Mesothelial cell of epicardium (in vitro differentiated cells): ENCODE results near the gene TANK. TPM values are rescaled to one million over a fixed set of nuclear protein-coding genes. Genes with fewer than 3 reads are reported as not detected.
A peak's percentile ranks its signal among the peaks of the same experiment; 100 is the strongest.
"Not testable (repeated sequence)": the region's sequence is repeated elsewhere in the genome, so short reads cannot be mapped to it uniquely, and the experiment has no call there.

Source experiments
- DNase-seq, 2 experiments: peaks; one replicate each; pipeline ENCODE4 v3.0.0; 2021; ENCODE audit warnings: low spot score in 2 of 2; ENCODE audit not compliant: unreplicated experiment in 2 of 2
- H3K27ac Mint-ChIP-seq: 2 replicates; pipeline ENCODE4 v1.8.0; 2021; ENCODE audit warnings: mixed read lengths
- H3K27me3 Mint-ChIP-seq: 2 replicates; pipeline ENCODE4 v1.8.0; 2021; ENCODE audit warnings: low read depth, mixed read lengths
- H3K36me3 Mint-ChIP-seq: 2 replicates; pipeline ENCODE4 v1.8.0; 2021; ENCODE audit warnings: mixed read lengths
- H3K4me1 Mint-ChIP-seq: 2 replicates; pipeline ENCODE4 v1.8.0; 2021; ENCODE audit warnings: mixed read lengths
- H3K4me3 Mint-ChIP-seq: 2 replicates; pipeline ENCODE4 v1.8.0; 2021; ENCODE audit warnings: mild to moderate bottlenecking, moderate library complexity, mixed read lengths
- H3K9me3 Mint-ChIP-seq: 2 replicates; pipeline ENCODE4 v1.8.0; 2021; ENCODE audit warnings: mixed read lengths
- total RNA-seq: library from RNA; stranded (reverse); gene quantifications from 3 replicates; pipeline ENCODE4 v1.2.1, GENCODE V29; 2021
- TF ChIP-seq, protein P1 (sequence below): fragments of 200-600 bp; sonication (generic); IDR thresholded peaks from one replicate; pipeline ENCODE4 v1.5.0; 2021; ENCODE audit warnings: antibody characterized with exemption; ENCODE audit not compliant: unreplicated experiment

Gene TANK
- total RNA-seq, 1 donor from 2014 or later: 59.0 TPM

DNA sequence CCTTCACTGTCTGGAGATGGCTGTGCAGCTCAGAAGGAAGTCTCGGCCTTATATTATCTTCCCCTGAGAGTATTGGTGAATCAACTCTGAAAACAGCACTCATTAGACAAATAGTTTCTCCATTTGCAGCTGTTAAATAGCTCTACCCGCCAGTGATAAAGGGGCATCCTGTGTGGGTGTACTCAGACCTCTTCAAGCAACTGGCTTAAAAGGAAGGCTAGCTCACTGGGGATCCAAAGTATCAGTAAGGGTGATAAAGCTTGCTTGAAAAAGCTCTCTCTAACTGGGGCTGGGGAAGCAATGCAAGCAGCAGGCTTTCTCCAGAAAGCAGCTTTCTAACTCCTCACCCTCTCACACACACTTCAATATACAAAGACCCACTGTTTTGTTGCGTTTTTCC is 83.1 kb downstream of the TANK start:
- TF ChIP-seq, protein P1, sequence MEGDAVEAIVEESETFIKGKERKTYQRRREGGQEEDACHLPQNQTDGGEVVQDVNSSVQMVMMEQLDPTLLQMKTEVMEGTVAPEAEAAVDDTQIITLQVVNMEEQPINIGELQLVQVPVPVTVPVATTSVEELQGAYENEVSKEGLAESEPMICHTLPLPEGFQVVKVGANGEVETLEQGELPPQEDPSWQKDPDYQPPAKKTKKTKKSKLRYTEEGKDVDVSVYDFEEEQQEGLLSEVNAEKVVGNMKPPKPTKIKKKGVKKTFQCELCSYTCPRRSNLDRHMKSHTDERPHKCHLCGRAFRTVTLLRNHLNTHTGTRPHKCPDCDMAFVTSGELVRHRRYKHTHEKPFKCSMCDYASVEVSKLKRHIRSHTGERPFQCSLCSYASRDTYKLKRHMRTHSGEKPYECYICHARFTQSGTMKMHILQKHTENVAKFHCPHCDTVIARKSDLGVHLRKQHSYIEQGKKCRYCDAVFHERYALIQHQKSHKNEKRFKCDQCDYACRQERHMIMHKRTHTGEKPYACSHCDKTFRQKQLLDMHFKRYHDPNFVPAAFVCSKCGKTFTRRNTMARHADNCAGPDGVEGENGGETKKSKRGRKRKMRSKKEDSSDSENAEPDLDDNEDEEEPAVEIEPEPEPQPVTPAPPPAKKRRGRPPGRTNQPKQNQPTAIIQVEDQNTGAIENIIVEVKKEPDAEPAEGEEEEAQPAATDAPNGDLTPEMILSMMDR: no peak
- H3K9me3 Mint-ChIP-seq: no peaks in the 10 kb centered on the region
- H3K4me1 Mint-ChIP-seq: peaks cover 41% of the 10 kb centered on the region
- H3K27me3 Mint-ChIP-seq: no peaks in the 10 kb centered on the region
- no peaks in the 10 kb centered on the region for H3K36me3 Mint-ChIP-seq
- peak overlapping the region; percentile 13 for H3K4me3 Mint-ChIP-seq
- peak overlapping the region; percentile 98 for H3K27ac Mint-ChIP-seq
- DNase-seq: no peak

DNA sequence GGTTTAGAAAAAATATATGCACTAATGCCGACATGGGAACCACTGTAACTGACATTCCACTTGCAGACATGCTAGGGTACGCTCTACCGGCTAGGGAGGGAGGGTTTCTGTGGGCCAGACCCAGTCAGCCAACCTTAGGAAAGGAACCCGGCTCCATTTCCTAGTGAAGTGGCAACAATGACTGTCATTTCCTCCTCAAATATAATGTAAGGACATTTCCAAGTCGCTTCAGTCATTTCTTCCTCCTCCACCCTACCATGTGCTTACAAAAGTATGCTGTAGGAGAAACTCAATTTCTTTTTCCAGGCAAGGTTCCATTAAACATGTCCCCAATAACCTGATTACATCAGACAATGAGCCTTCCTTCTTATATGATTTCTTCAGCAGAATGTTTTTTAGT is 83.7 kb downstream of the TANK start:
- Mint-ChIP-seq H3K4me3 (peak overlapping the region; percentile 78), H3K27ac (peak overlapping the region; percentile 98), H3K27me3 (no peaks in the 10 kb centered on the region), H3K9me3 (no peaks in the 10 kb centered on the region), H3K36me3 (no peaks in the 10 kb centered on the region), H3K4me1 (peaks cover 41% of the 10 kb centered on the region)
- TF ChIP-seq, protein P1: no peak
- DNase-seq: no peak

DNA sequence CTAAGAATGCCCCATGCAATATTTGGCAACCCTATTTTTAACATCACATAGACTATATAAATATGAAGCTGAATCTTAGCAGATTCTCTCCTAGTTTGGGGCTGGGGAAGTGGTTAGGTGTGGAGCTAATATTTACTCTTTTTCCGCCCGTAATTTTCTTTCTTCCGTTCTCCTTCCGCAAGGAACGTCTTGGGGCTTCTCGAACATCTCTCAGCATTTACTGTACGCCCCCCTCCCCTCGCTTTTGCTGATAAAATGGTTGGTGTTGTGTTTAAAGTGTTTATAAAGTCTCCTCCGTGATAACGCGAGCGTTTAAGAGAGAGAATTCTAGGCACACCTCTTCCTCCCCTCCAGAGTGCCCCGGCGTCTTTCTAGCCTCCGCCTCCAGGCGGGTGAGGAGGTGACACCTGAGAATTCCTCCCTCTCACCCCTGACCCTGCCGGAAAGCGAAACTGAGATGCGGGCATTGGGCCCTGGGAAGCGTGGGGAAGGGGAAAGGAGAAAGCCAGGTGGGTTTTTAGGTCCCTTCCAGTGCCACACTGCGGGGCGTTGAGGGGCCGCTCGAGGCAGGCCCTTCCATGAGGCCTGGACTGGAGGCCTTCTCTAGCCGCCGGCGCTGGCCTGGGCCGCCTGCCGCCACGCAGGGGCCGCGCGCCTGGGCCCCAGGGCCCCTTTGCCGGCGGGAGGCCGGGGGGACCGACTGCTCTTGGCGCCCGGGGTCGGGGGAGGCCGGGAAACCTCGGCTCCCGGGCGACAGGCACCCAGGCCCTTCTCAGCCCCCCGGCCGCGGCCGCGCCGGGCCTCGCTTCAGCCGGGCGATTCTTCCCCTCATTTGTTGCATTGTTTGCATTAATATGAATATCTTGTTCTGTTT is 84.4 kb downstream of the TANK start:
- H3K27me3 Mint-ChIP-seq: not testable (repeated sequence)
- peak overlapping the region; percentile 80 for H3K4me3 Mint-ChIP-seq

DNA sequence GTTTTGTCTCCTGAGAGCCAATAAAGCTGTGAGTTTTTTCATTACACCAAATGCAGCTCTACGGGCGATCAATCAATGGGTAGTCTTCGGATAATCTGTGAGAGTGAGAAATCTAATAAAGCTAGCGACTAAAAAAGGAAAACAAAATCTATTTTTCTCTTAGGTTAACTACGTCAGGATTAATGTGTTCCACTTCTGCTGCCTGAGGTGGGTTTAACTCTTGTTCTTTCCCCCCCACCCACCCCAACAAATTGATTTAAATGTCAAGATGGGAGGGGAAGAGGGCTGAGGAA is 85.0 kb downstream of the TANK start:
- Mint-ChIP-seq H3K27ac (peak overlapping the region; percentile 99), H3K27me3 (no peaks in the 10 kb centered on the region), H3K4me3 (peak overlapping the region; percentile 80), H3K9me3 (no peaks in the 10 kb centered on the region), H3K4me1 (peaks cover 44% of the 10 kb centered on the region), H3K36me3 (no peaks in the 10 kb centered on the region)
- TF ChIP-seq, protein P1: no peak
- DNase-seq: no peak

More for the DNA sequence above, 84.4 kb downstream of the TANK start:
- DNase-seq: peak in 1 of 2 experiments; percentile 46
- H3K36me3 Mint-ChIP-seq, H3K9me3 Mint-ChIP-seq: not testable (repeated sequence)
- Mint-ChIP-seq H3K27ac (peak overlapping the region; percentile 99), H3K4me1 (peaks cover 46% of the 10 kb centered on the region)

DNA sequence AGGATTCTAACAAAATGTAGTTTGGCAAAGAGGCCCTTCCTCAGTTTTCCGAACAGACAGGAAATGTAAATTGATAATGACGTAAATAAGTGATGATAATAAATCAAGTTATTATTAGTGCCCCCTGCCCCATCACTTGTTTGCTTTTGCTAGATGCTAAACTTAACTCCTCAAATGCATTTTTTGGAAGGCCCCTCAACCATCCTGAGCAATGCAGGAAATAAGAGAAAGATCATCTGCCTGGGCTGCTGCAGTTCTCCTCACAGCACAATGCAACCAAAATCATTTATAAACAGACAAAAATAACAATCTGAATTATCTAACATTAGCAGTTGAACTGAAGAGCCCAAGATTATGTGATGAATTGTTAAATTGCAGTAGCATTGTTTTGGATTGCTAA is 85.4 kb downstream of the TANK start:
- TF ChIP-seq, protein P1: no peak
- peak overlapping the region; percentile 99 for H3K27ac Mint-ChIP-seq
- H3K36me3 Mint-ChIP-seq: no peaks in the 10 kb centered on the region
- DNase-seq: no peak
- peaks cover 44% of the 10 kb centered on the region for H3K4me1 Mint-ChIP-seq
- H3K27me3 Mint-ChIP-seq: no peaks in the 10 kb centered on the region
- H3K9me3 Mint-ChIP-seq: no peaks in the 10 kb centered on the region
- peak overlapping the region; percentile 80 for H3K4me3 Mint-ChIP-seq

DNA sequence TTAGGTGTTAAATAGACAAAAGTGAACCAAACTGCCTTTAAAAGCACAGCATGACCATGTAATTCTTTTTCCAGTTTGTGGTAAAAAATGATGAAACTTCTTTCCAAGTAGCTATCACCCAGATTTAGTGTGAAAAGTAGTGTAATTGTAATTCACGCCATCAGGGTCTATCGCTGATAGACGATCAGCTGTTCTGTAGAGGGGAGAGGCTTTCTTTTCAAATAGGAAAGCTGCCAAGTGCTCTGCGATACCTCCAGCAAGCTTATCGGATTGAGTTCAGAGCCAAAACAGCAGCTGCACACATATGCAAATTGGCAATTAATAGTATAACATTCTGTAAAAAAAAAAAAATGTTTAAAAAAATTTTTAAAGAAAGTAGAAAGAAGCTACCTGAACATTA is 86.1 kb downstream of the TANK start:
- peak overlapping the region; percentile 44 for H3K4me3 Mint-ChIP-seq
- peak overlapping the region; percentile 40 for H3K27ac Mint-ChIP-seq
- H3K9me3 Mint-ChIP-seq: no peaks in the 10 kb centered on the region
- TF ChIP-seq, protein P1: no peak
- no peaks in the 10 kb centered on the region for H3K36me3 Mint-ChIP-seq
- DNase-seq: no peak
- peaks cover 44% of the 10 kb centered on the region for H3K4me1 Mint-ChIP-seq
- H3K27me3 Mint-ChIP-seq: no peaks in the 10 kb centered on the region
